PC-3 (cell line): ENCODE results near the gene DOCK4. TPM values are rescaled to one million over a fixed set of nuclear protein-coding genes. Genes with fewer than 3 reads are reported as not detected.

ENCODE experiments used
- ATAC-seq: fragments of 200-7000 bp; cut with Tn5 transposase; 2 replicates; pipeline ENCODE4 v1.9.1; 2020; ENCODE audit warnings: mild to moderate bottlenecking, moderate library complexity
- BruUV-seq: library from RNA; stranded (reverse); fragments of 400-500 nt; replicated peaks from 2 replicates; lab custom pipeline; 2021; lab: Mats Ljungman, UMichigan
- CTCF ChIA-PET: fragments of 300-600 bp; sonication (Branson Sonifier 250); formaldehyde crosslinking; loops from one replicate; lab custom pipeline; 2022; ENCODE audit warnings: antibody characterized with exemption; lab: Charles Lee
- POLR2A ChIA-PET: fragments of 300-600 bp; sonication (Branson Sonifier 250); formaldehyde crosslinking; loops from one replicate; lab custom pipeline; 2022; ENCODE audit warnings: antibody characterized with exemption; ENCODE audit not compliant: unreplicated experiment; lab: Charles Lee
- DNase-seq: peaks from one replicate; pipeline ENCODE4 v3.0.0-alpha.2; 2015
- H2AFZ ChIP-seq: fragments of 300-600 bp; sonication (generic); 2 replicates; pipeline ENCODE4 v1.6.0; 2016; ENCODE audit warnings: antibody characterized with exemption, low read length
- H3F3A ChIP-seq: fragments of 300-600 bp; sonication (generic); one replicate; pipeline ENCODE4 v1.6.0; 2017; ENCODE audit warnings: antibody characterized with exemption, low read length, control low read depth, mild to moderate bottlenecking; ENCODE audit not compliant: unreplicated experiment
- H3K27ac ChIP-seq: fragments of 300-600 bp; sonication (generic); 2 replicates; pipeline ENCODE4 v1.5.1; 2016; ENCODE audit warnings: mild to moderate bottlenecking, low read length
- H3K27me3 ChIP-seq: fragments of 300-600 bp; sonication (generic); 2 replicates; pipeline ENCODE4 v1.6.1; 2016; ENCODE audit warnings: low read length, mixed read lengths
- H3K36me3 ChIP-seq: fragments of 300-600 bp; sonication (generic); 2 replicates; pipeline ENCODE4 v1.6.1; 2016; ENCODE audit warnings: low read depth, mixed run types, low read length, mixed read lengths
- H3K4me1 ChIP-seq: fragments of 300-600 bp; sonication (generic); 2 replicates; pipeline ENCODE4 v1.5.1; 2016; ENCODE audit warnings: low read length; ENCODE audit not compliant: insufficient read depth
- H3K4me2 ChIP-seq: fragments of 300-600 bp; sonication (generic); 2 replicates; pipeline ENCODE4 v1.6.0; 2016; ENCODE audit warnings: low read length
- H3K4me3 ChIP-seq: fragments of 300-600 bp; sonication (generic); 2 replicates; pipeline ENCODE4 v1.5.1; 2016; ENCODE audit warnings: mild to moderate bottlenecking, low read length, mixed read lengths
- H3K79me2 ChIP-seq: fragments of 300-600 bp; sonication (generic); 2 replicates; pipeline ENCODE4 v1.6.1; 2017; ENCODE audit warnings: low read length, mixed read lengths
- H3K9ac ChIP-seq: fragments of 300-600 bp; sonication (generic); 2 replicates; pipeline ENCODE4 v1.6.0; 2016; ENCODE audit warnings: mild to moderate bottlenecking, low read length
- H3K9me2 ChIP-seq: fragments of 300-600 bp; sonication (generic); replicated peaks from 2 replicates; pipeline ENCODE4 v1.6.1; 2016; ENCODE audit warnings: mixed run types, low read length, mixed read lengths
- H3K9me3 ChIP-seq: fragments of 300-600 bp; sonication (generic); 2 replicates; pipeline ENCODE4 v1.6.1; 2016; ENCODE audit warnings: low read length, mixed read lengths
- H4K20me1 ChIP-seq: fragments of 300-600 bp; sonication (generic); 2 replicates; pipeline ENCODE4 v1.6.1; 2016; ENCODE audit warnings: low read length, mixed read lengths
- EZH2 ChIP-seq: fragments of 300-600 bp; sonication (generic); IDR thresholded peaks from one replicate; pipeline ENCODE4 v1.6.1; 2017; ENCODE audit warnings: antibody characterized with exemption, mild to moderate bottlenecking, low read length; ENCODE audit not compliant: unreplicated experiment
- EZH2phosphoT487 ChIP-seq: fragments of 300-600 bp; sonication (generic); IDR thresholded peaks from 2 replicates; pipeline ENCODE4 v1.6.1; 2018; ENCODE audit warnings: mild to moderate bottlenecking, antibody characterized with exemption, low read length, borderline replicate concordance
- intact Hi-C: fragments of 100-400 bp; cut with micrococcal nuclease; formaldehyde crosslinking; loops from 2 replicates; pipeline ENCODE4 v1.9.0; 2023
- total RNA-seq: library from RNA; depleted of rRNA; stranded (reverse); fragments of >200 nt; gene quantifications from 2 replicates; pipeline ENCODE4 v1.2.3, GENCODE V29; 2014
- TF ChIP-seq, protein P1 (sequence below): fragments of 300-600 bp; sonication (generic); conservative IDR thresholded peaks from 2 replicates; pipeline ENCODE4 v1.5.1; 2017; ENCODE audit warnings: antibody characterized with exemption, low read depth, mild to moderate bottlenecking, low read length

DOCK4 gene
- total RNA-seq, 1 experiment from 2014 or later, result 25.4 TPM

- no peaks in the 10 kb centered on the region for H3K79me2 ChIP-seq
- POLR2A ChIA-PET, result interaction anchor here (0.6 kb wide), 2 partner anchors 40 to 605 kb away, joined by 3 read pairs; no protein-coding TSS in a partner anchor
- BruUV-seq, result no TSS peak
These were observed 403.0 kb downstream of the DOCK4 start for GRCh38 chr7:111803015-111803758.

GRCh38 chr7:111802194-111802772, 403.9 kb downstream of the DOCK4 start:
- no peak overlapping the region for H3K4me2 ChIP-seq
- no peak for ATAC-seq
- peaks cover 12% of the 10 kb centered on the region for H3K4me1 ChIP-seq
- no peak overlapping the region for H3K9ac ChIP-seq
- no peak for TF ChIP-seq EZH2
- no peak for TF ChIP-seq EZH2phosphoT487
- TF ChIP-seq, protein P1, sequence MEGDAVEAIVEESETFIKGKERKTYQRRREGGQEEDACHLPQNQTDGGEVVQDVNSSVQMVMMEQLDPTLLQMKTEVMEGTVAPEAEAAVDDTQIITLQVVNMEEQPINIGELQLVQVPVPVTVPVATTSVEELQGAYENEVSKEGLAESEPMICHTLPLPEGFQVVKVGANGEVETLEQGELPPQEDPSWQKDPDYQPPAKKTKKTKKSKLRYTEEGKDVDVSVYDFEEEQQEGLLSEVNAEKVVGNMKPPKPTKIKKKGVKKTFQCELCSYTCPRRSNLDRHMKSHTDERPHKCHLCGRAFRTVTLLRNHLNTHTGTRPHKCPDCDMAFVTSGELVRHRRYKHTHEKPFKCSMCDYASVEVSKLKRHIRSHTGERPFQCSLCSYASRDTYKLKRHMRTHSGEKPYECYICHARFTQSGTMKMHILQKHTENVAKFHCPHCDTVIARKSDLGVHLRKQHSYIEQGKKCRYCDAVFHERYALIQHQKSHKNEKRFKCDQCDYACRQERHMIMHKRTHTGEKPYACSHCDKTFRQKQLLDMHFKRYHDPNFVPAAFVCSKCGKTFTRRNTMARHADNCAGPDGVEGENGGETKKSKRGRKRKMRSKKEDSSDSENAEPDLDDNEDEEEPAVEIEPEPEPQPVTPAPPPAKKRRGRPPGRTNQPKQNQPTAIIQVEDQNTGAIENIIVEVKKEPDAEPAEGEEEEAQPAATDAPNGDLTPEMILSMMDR, result no peak
- no peak overlapping the region for H3K27ac ChIP-seq
- H3K79me2 ChIP-seq, result no peaks in the 10 kb centered on the region
- no peaks in the 10 kb centered on the region for H4K20me1 ChIP-seq
- peaks cover 2% of the 10 kb centered on the region for H3K36me3 ChIP-seq
- H3F3A ChIP-seq, result no peaks in the 10 kb centered on the region
- H3K4me3 ChIP-seq, result no peak overlapping the region
- no peaks in the 10 kb centered on the region for H3K9me2 ChIP-seq
- no peak overlapping the region for H2AFZ ChIP-seq
- BruUV-seq, result no TSS peak
- no peaks in the 10 kb centered on the region for H3K27me3 ChIP-seq
- H3K9me3 ChIP-seq, result peaks cover 13% of the 10 kb centered on the region
- ChIA-PET POLR2A (no interaction called here), CTCF (interaction anchor here (1.5 kb wide), 1 partner anchor 53 kb away, joined by 14 read pairs; no protein-coding TSS in a partner anchor)
- DNase-seq, result no peak
- intact Hi-C loops, result no loop called here

More at GRCh38 chr7:111803015-111803758, 403.0 kb downstream of the DOCK4 start:
- H4K20me1 ChIP-seq, result no peaks in the 10 kb centered on the region
- peaks cover 12% of the 10 kb centered on the region for H3K4me1 ChIP-seq
- H2AFZ ChIP-seq, result no peak overlapping the region
- 0 out of 2 replicates have a peak, but pooled peaks cover 6% of the 10 kb centered on the region for H3K9me3 ChIP-seq
- no peaks in the 10 kb centered on the region for H3K9me2 ChIP-seq
- H3K4me2 ChIP-seq, result peak overlapping the region; percentile 52
- TF ChIP-seq EZH2phosphoT487 (no peak), EZH2 (no peak)
- TF ChIP-seq, protein P1, result no peak
- H3K36me3 ChIP-seq, result no peaks in the 10 kb centered on the region; the same call in none of the 2 replicates
- H3K4me3 ChIP-seq, result no peak overlapping the region
- intact Hi-C loops, result no loop called here
- ATAC-seq (peak; percentile 93), DNase-seq (peak; percentile 60)
- no peak overlapping the region for H3K9ac ChIP-seq
- peak overlapping the region; percentile 18; the same call in 1 of the 2 replicates for H3K27ac ChIP-seq
- no peaks in the 10 kb centered on the region for H3K27me3 ChIP-seq
- CTCF ChIA-PET, result interaction anchor here (0.6 to 1.5 kb wide), 2 partner anchors 52 to 646 kb away, joined by 3 to 14 read pairs; no protein-coding TSS in a partner anchor
- H3F3A ChIP-seq, result no peaks in the 10 kb centered on the region
